Parathyroid adenoma (tissue), 2 donors: ENCODE results near the gene GID8.

Experiments used
- H2AFZ ChIP-seq: fragments of 300-600 bp; sonication (generic); one replicate; pipeline ENCODE4 v1.7.0; 2017; ENCODE audit warnings: antibody characterized with exemption, mild to moderate bottlenecking
- H3K27ac ChIP-seq: fragments of 300-600 bp; sonication (generic); one replicate; pipeline ENCODE4 v1.7.0; 2017
- H3K27me3 ChIP-seq: fragments of 300-600 bp; sonication (generic); one replicate; pipeline ENCODE4 v1.7.0; 2017; ENCODE audit warnings: low read length; ENCODE audit not compliant: control insufficient read depth, insufficient read depth
- H3K36me3 ChIP-seq: fragments of 300-600 bp; sonication (generic); one replicate; pipeline ENCODE4 v1.7.0; 2017; ENCODE audit warnings: low read length; ENCODE audit not compliant: control insufficient read depth, insufficient read depth
- H3K4me1 ChIP-seq: fragments of 300-600 bp; sonication (generic); one replicate; pipeline ENCODE4 v1.7.0; 2017; ENCODE audit warnings: control low read depth
- H3K4me2 ChIP-seq: fragments of 300-600 bp; sonication (generic); one replicate; pipeline ENCODE4 v1.7.0; 2017; ENCODE audit warnings: low read length
- H3K4me3 ChIP-seq: fragments of 300-600 bp; sonication (generic); one replicate; pipeline ENCODE4 v1.7.0; 2017; ENCODE audit warnings: low read depth, low read length
- H3K79me2 ChIP-seq: fragments of 300-600 bp; sonication (generic); one replicate; pipeline ENCODE4 v1.7.0; 2017; ENCODE audit warnings: control low read depth
- H3K9ac ChIP-seq: fragments of 300-600 bp; sonication (generic); one replicate; pipeline ENCODE4 v1.7.0; 2017; ENCODE audit warnings: mild to moderate bottlenecking
- H3K9me3 ChIP-seq: fragments of 300-600 bp; sonication (generic); one replicate; pipeline ENCODE4 v1.7.0; 2017; ENCODE audit warnings: low read length; ENCODE audit not compliant: control insufficient read depth
- CTCF ChIP-seq: fragments of 300-600 bp; sonication (generic); IDR thresholded peaks from one replicate; pipeline ENCODE4 v1.7.0; 2017; ENCODE audit warnings: antibody characterized with exemption, mild to moderate bottlenecking
- donor health status: primary hyperparathyroidism.

Gene GID8

DNA sequence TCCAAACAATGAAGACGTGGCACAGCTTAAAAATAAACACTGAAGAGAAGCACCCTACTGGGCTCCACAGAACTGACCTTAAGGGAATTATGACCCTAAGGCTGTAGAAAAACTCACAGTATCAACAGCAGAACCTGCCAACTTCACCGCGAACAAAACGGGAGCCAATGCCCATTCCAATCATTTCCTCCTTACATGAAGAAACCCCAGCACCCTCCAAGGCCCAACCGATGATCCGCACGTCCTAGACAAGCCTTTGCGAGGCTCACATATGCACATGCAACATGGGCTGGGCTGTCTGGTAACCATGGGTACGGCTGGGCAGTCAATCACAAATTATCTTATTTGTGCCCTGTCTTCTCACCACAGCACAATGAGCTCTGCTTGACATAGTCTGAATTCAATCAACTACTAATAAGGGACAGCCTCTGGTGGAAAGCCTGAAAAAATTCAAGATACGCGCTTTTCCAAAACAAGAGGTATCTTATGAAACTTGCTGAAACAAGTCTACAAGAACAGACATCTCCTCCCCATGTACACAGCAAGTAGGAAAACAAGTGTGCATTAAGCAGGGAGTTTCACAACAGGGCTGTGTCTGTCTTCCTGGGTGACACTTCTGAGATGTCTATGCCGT, 13.4 kb upstream of the GID8 start:
- Histone ChIP-seq H2AFZ (no peak overlapping the region), H3K27ac (peak overlapping the region; percentile 93), H3K4me2 (peak overlapping the region; percentile 79), H3K4me1 (peaks cover 29% of the 10 kb centered on the region), H3K27me3 (no peaks in the 10 kb centered on the region), H3K36me3 (no peaks in the 10 kb centered on the region), H3K9me3 (no peaks in the 10 kb centered on the region), H3K9ac (peak overlapping the region; percentile 81), H3K79me2 (peaks cover 74% of the 10 kb centered on the region), H3K4me3 (peak overlapping the region; percentile 89)
- TF ChIP-seq CTCF: no peak

- Histone ChIP-seq H3K9me3 (no peaks in the 10 kb centered on the region), H3K4me2 (peak overlapping the region; percentile 79), H3K27me3 (no peaks in the 10 kb centered on the region), H3K27ac (peak overlapping the region; percentile 93), H3K4me3 (peak overlapping the region; percentile 89), H3K9ac (peak overlapping the region; percentile 81), H3K79me2 (peaks cover 74% of the 10 kb centered on the region), H2AFZ (no peak overlapping the region), H3K36me3 (no peaks in the 10 kb centered on the region), H3K4me1 (peaks cover 34% of the 10 kb centered on the region)
- TF ChIP-seq CTCF: no peak
These were observed 12.9 kb upstream of the GID8 start for GRCh38 chr20:62925076-62925419.

- H3K27me3 ChIP-seq: no peaks in the 10 kb centered on the region
- H2AFZ ChIP-seq: peak overlapping the region; percentile 76
- H3K4me1 ChIP-seq: peaks cover 34% of the 10 kb centered on the region
- H3K27ac ChIP-seq: peak overlapping the region; percentile 93
- peaks cover 74% of the 10 kb centered on the region for H3K79me2 ChIP-seq
- peak overlapping the region; percentile 79 for H3K4me2 ChIP-seq
- peak overlapping the region; percentile 89 for H3K4me3 ChIP-seq
- H3K36me3 ChIP-seq: no peaks in the 10 kb centered on the region
- no peaks in the 10 kb centered on the region for H3K9me3 ChIP-seq
- peak overlapping the region; percentile 81 for H3K9ac ChIP-seq
- no peak for TF ChIP-seq CTCF
These were observed 12.3 kb upstream of the GID8 start for GRCh38 chr20:62925420-62926228.

DNA sequence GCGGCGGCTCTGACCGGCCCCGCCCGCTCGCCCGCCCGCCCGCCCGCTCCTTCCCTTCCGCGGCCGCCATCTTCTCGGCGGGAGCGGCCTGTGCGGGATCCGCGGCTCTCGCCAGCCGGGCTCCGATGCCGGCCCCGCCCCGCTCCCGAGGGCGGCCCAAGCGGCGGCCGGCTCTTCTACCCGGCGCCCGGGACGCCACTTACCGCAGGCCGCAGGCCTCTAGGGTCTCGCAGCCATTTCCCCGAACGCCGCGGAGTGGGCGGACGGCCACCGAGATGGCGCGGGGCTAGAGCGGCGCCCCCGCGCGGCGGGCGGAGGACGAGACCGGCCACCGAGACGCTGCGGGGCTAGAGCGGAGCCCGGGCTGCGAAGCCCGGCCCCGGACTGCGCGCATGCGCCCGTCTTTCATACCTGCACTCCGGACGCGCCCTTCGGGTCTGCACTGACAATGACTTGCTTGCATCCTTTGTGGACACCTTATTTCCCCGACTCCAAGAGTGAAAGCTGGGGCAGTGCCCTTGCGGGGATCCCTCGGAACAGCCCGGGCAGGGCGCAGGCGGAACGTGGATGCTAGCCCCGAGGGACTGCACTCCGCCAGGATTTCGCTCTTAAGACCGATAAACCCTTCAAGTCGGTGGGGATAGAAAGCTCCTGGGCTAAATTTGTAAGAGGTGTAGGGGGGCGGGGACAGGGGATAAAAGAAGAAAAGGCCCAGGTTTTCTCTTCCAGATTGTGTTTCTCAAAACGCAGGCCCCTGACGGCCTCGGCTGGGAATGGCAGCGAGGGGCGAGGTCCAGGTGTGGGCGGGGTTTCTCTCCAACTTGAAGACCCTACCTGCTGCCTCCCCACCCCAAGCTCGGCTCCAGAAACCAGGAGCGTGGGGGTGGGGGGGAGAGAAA, 11.5 kb upstream of the GID8 start, which contains the start of gene DIDO1:
DIDO1 (minus strand) TSS at position 277 of the 899 bp plus-strand sequence.
- Histone ChIP-seq H2AFZ (peak within 1 kb of the TSS; percentile 82), H3K9me3 (no peaks in the 10 kb centered on the region), H3K4me2 (peak within 1 kb of the TSS; percentile 79), H3K27ac (peak within 1 kb of the TSS; percentile 93), H3K4me1 (peaks cover 31% of the 10 kb centered on the region), H3K79me2 (peaks cover 73% of the 10 kb centered on the region), H3K36me3 (no peaks in the 10 kb centered on the region), H3K27me3 (no peaks in the 10 kb centered on the region), H3K4me3 (peak within 1 kb of the TSS; percentile 89), H3K9ac (peak within 1 kb of the TSS; percentile 81)
- TF ChIP-seq CTCF: peak; percentile 91
